Measurements from ENCODE around the gene OSBPL10. TPM values are rescaled to one million over a fixed set of nuclear protein-coding genes. Genes with fewer than 3 reads are reported as not detected.

OSBPL10 gene
- total and polyA plus RNA-seq, 2 of the 4 experiments (the other 2 are of a cell fraction): 9.5 to 10.1 TPM

- ATAC-seq (ENCODE audit: low read depth) (no peak), DNase-seq (no peak)
- no peak overlapping the region for H3K4ac ChIP-seq (ENCODE audit: low read depth, low read length)
- no peak overlapping the region for H2AK9ac ChIP-seq (replicated peaks; ENCODE audit: low read depth, low read length, poor library complexity)
- H3K9me1 ChIP-seq (ENCODE audit: insufficient read depth, low read length): no peaks in the 10 kb centered on the region
- in situ Hi-C loops (cut with MboI; ENCODE audit: low sequenced_read_pairs): no loop called here
- H3K23ac ChIP-seq (ENCODE audit: low read depth, low read length): no peak overlapping the region
- no peak overlapping the region for H3K27ac ChIP-seq (ENCODE audit: insufficient read depth, low read length)
- H3K18ac ChIP-seq (ENCODE audit: low read depth, low read length): no peak overlapping the region
- dilution Hi-C loops (cut with HindIII; ENCODE audit: low sequenced_read_pairs, unreplicated experiment): no loop called here
- H2AFZ ChIP-seq (replicated peaks; ENCODE audit: low read length, poor library complexity): no peak overlapping the region
- BruUV-seq (replicated peaks): no TSS peak
- no peak overlapping the region for H4K5ac ChIP-seq (ENCODE audit: low read depth, low read length)
- H2BK20ac ChIP-seq (ENCODE audit: low read depth, low read length): no peak overlapping the region
- H3K4me1 ChIP-seq (ENCODE audit: control insufficient read depth, insufficient read depth, low read length): no peaks in the 10 kb centered on the region
- no peak overlapping the region for H3K14ac ChIP-seq (replicated peaks; ENCODE audit: low read depth, low read length)
- no peak overlapping the region for H2AK5ac ChIP-seq (ENCODE audit: low read depth, low read length)
- no peak overlapping the region for H4K91ac ChIP-seq (ENCODE audit: insufficient read depth, low read depth, low read length)
- H3K56ac ChIP-seq (ENCODE audit: extremely low read depth, insufficient read depth, low read length): no peak overlapping the region
- no peak overlapping the region for H2BK15ac ChIP-seq (ENCODE audit: low read depth, low read length)
- intact Hi-C loops (cut with micrococcal nuclease): no loop called here
- no peak overlapping the region for H3K4me2 ChIP-seq (ENCODE audit: low read depth, low read length)
- no peak overlapping the region for H3K9ac ChIP-seq (ENCODE audit: low read depth, low read length)
- ChIA-PET POLR2A (ENCODE audit: unreplicated experiment) (no interaction called here), CTCF (no interaction called here)
- no peak overlapping the region for H2BK120ac ChIP-seq (ENCODE audit: low read depth, low read length)
- no peaks in the 10 kb centered on the region for H3K9me3 ChIP-seq (ENCODE audit: control insufficient read depth, insufficient read depth, low read length)
- H4K20me1 ChIP-seq (ENCODE audit: insufficient read depth, low read length): no peaks in the 10 kb centered on the region
- no peak for TF ChIP-seq FOS (IDR thresholded peaks at IDR 0.05; ENCODE audit: low read depth, low read length)
- TF ChIP-seq BHLHE40 (IDR thresholded peaks at IDR 0.05; ENCODE audit: low read depth, low read length): no peak
- no peak for TF ChIP-seq RFX5 (IDR thresholded peaks at IDR 0.05; ENCODE audit: low read depth, low read length)
- TF ChIP-seq CTCF (conservative IDR thresholded peaks at IDR 0.05; ENCODE audit: low read depth, low read length): no peak
- TF ChIP-seq CHD1 (IDR thresholded peaks at IDR 0.05; ENCODE audit: low read depth, low read length): no peak
- TF ChIP-seq MXI1 (IDR thresholded peaks at IDR 0.05; ENCODE audit: borderline replicate concordance, low read depth, low read length): no peak
- no peak for TF ChIP-seq MAZ (IDR thresholded peaks at IDR 0.05; ENCODE audit: borderline replicate concordance, low read depth, low read length)
- no peak for TF ChIP-seq ELK1 (IDR thresholded peaks at IDR 0.05; ENCODE audit: borderline replicate concordance, low read depth, low read length)
- TF ChIP-seq POLR2A (IDR thresholded peaks at IDR 0.05; ENCODE audit: low read depth, low read length): no peak
- H3K27me3 ChIP-seq (ENCODE audit: control insufficient read depth, insufficient read depth, low read length): no peaks in the 10 kb centered on the region
- no peaks in the 10 kb centered on the region for H3K36me3 ChIP-seq (ENCODE audit: control insufficient read depth, insufficient read depth, low read length)
- no peak overlapping the region for H4K8ac ChIP-seq (ENCODE audit: low read depth in 2 of 2, low read length in 2 of 2)
- H2BK5ac ChIP-seq (ENCODE audit: low read depth, low read length, poor library complexity, severe bottlenecking): no peak overlapping the region
- no peak overlapping the region for H3K4me3 ChIP-seq (ENCODE audit: insufficient read depth, low read depth, low read length)
- H3K79me1 ChIP-seq (ENCODE audit: low read depth in 1 of 2, low read length in 2 of 2): no peaks in the 10 kb centered on the region
Measured at GRCh38 chr3:31813197-31813596, 167.9 kb downstream of the OSBPL10 start.
